ENCODE measurements around the gene DOK6.
A peak's percentile ranks its signal among the peaks of the same experiment; 100 is the strongest.

Gene DOK6

GRCh38 chr18:69388222-69388621, 12.5 kb upstream of the DOK6 start:
- H3K4me1 ChIP-seq (ENCODE audit: control insufficient read depth, insufficient read depth, low read length), result no peaks in the 10 kb centered on the region
- no peaks in the 10 kb centered on the region for H3K9me3 ChIP-seq (replicated peaks; ENCODE audit: low read length)
- H3K4me2 ChIP-seq (ENCODE audit: low read length), result no peak overlapping the region
- H3K9ac ChIP-seq (ENCODE audit: low read depth, low read length), result no peak overlapping the region
- H3K36me3 ChIP-seq (ENCODE audit: insufficient read depth, low read length), result no peaks in the 10 kb centered on the region
- H3K4me3 ChIP-seq (ENCODE audit: low read length), result no peak overlapping the region
- no peaks in the 10 kb centered on the region for H3K27me3 ChIP-seq (ENCODE audit: control insufficient read depth, insufficient read depth, low read length)

DNA sequence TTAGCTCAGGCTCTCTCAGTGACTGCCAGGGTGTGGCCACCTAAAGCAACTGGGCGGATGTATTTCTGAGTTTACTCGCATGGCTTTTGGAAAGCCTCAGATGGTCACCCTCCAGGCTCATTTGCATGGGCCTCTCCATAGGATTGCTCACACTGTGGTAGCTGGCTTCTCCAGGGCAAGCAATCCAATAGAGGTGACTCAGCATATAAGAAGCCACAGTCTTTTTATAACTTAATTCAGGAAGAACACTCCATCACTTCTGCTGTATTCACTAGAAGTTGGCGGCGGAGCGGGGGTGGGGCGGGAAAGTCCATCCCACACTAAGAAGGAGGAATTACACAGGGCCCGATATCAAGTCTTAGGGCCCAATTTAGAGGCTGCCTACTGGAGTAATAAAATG, 3.6 kb upstream of the DOK6 start:
- Histone ChIP-seq H3K4me2 (ENCODE audit: low read length) (no peak overlapping the region), H3K4me1 (ENCODE audit: control insufficient read depth, insufficient read depth, low read length) (peaks cover 8% of the 10 kb centered on the region), H3K9me3 (replicated peaks; ENCODE audit: low read length) (no peaks in the 10 kb centered on the region), H3K9ac (ENCODE audit: low read depth, low read length) (no peak overlapping the region), H3K27me3 (ENCODE audit: control insufficient read depth, insufficient read depth, low read length) (peaks cover 25% of the 10 kb centered on the region), H3K4me3 (ENCODE audit: low read length) (no peak overlapping the region), H3K36me3 (ENCODE audit: insufficient read depth, low read length) (no peaks in the 10 kb centered on the region)

- Histone ChIP-seq H3K27me3 (ENCODE audit: control insufficient read depth, insufficient read depth, low read length) (peaks cover 41% of the 10 kb centered on the region), H3K4me2 (ENCODE audit: low read length) (no peak overlapping the region), H3K4me1 (ENCODE audit: control insufficient read depth, insufficient read depth, low read length) (peaks cover 9% of the 10 kb centered on the region), H3K9ac (ENCODE audit: low read depth, low read length) (no peak overlapping the region), H3K36me3 (ENCODE audit: insufficient read depth, low read length) (no peaks in the 10 kb centered on the region), H3K4me3 (ENCODE audit: low read length) (no peak overlapping the region), H3K9me3 (replicated peaks; ENCODE audit: low read length) (no peaks in the 10 kb centered on the region)
Observed at GRCh38 chr18:69399253-69399652, 1.4 kb upstream of the DOK6 start.

DNA sequence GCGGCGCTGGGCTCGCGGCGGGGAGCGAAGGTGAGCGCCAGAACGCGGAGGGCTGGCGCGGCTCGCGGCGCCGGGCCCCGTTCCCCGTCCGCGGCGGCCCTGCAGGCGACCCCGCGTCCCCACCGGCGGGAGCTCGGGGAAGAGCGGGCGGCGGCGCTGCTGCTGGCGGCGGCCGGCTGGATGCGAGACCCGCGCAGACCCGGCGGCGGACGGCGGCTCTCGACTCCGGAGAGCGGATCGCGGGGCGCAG, 213 bp downstream of the DOK6 start:
- Histone ChIP-seq H3K9ac (ENCODE audit: low read depth, low read length) (no peak overlapping the region), H3K27me3 (ENCODE audit: control insufficient read depth, insufficient read depth, low read length) (peaks cover 41% of the 10 kb centered on the region), H3K9me3 (replicated peaks; ENCODE audit: low read length) (no peaks in the 10 kb centered on the region), H3K4me3 (ENCODE audit: low read length) (peak overlapping the region; percentile 76), H3K36me3 (ENCODE audit: insufficient read depth, low read length) (no peaks in the 10 kb centered on the region), H3K4me2 (ENCODE audit: low read length) (peak overlapping the region; percentile 96), H3K4me1 (ENCODE audit: control insufficient read depth, insufficient read depth, low read length) (peaks cover 9% of the 10 kb centered on the region)

DNA sequence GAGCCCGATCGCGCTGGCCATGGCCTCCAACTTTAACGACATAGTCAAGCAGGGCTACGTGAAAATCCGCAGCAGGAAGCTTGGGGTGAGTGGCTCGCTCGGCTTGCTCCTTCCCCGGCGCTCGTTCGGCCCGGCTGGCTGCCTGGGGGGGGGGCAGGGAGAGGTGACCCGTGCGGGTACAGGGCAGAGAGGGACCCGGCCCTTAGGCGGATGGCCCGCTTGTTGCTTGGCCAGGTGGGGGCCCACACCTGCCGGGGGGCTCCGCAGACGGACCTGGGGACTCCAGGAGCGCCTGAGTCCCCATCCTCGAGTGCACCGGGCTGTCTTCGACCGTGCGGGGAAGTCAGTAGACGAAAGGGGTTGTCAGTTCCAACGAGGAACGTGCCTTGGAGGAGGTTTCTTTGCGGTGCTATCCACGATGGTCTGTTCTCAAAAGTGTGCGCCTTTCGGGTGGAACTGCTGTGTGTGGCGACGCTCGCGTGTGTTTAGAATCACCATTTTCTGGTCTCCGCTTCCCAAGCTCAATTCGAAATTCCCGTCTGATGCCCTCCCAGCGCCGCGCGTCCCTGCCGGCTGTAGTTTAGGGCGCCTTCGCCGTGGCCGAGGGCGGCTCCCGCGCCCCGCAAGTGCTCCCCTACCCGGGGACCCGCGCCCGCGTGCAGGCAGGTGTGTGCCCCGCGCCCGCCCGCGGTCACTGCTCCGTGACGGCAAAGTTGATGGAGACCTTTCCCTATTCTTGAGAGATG, 711 bp downstream of the DOK6 start:
- H3K27me3 ChIP-seq (ENCODE audit: control insufficient read depth, insufficient read depth, low read length), result peaks cover 41% of the 10 kb centered on the region
- H3K9ac ChIP-seq (ENCODE audit: low read depth, low read length), result no peak overlapping the region
- H3K4me2 ChIP-seq (ENCODE audit: low read length), result peak overlapping the region; percentile 96
- H3K4me3 ChIP-seq (ENCODE audit: low read length), result peak overlapping the region; percentile 76
- peaks cover 9% of the 10 kb centered on the region for H3K4me1 ChIP-seq (ENCODE audit: control insufficient read depth, insufficient read depth, low read length)
- no peaks in the 10 kb centered on the region for H3K36me3 ChIP-seq (ENCODE audit: insufficient read depth, low read length)
- H3K9me3 ChIP-seq (replicated peaks; ENCODE audit: low read length), result no peaks in the 10 kb centered on the region

DNA sequence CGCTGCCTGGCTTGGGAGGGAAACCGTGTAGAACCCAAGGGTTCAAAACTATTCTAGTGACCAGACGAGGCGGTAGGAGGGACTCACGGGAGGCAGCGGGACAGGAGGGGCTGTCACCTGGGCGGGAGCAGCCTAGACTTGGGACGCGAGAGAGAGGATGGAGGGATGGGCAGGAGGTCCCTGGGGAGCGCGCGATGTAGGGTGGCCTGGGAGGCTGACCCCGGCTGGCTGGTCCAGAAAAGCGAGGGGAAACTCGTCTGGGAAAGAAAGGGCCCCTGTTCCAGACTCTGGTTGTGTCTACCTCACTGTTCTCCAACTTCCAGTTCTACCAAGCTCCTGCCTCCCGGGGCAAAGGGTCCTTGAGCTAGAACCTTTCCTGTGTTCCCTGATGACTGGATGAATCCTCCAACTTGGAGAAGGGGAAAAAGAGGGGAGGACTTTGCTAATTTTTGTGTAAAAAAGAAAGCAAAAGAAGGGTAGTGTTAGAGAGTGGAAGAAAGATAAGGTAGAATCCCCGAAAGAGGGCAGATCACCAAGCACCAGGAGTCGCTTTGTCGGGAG, 1.4 kb downstream of the DOK6 start:
- H3K4me2 ChIP-seq (ENCODE audit: low read length), result peak overlapping the region; percentile 96
- H3K9ac ChIP-seq (ENCODE audit: low read depth, low read length), result no peak overlapping the region
- peak overlapping the region; percentile 76 for H3K4me3 ChIP-seq (ENCODE audit: low read length)
- H3K36me3 ChIP-seq (ENCODE audit: insufficient read depth, low read length), result no peaks in the 10 kb centered on the region
- no peaks in the 10 kb centered on the region for H3K9me3 ChIP-seq (replicated peaks; ENCODE audit: low read length)
- H3K27me3 ChIP-seq (ENCODE audit: control insufficient read depth, insufficient read depth, low read length), result peaks cover 41% of the 10 kb centered on the region
- H3K4me1 ChIP-seq (ENCODE audit: control insufficient read depth, insufficient read depth, low read length), result peaks cover 9% of the 10 kb centered on the region

DNA sequence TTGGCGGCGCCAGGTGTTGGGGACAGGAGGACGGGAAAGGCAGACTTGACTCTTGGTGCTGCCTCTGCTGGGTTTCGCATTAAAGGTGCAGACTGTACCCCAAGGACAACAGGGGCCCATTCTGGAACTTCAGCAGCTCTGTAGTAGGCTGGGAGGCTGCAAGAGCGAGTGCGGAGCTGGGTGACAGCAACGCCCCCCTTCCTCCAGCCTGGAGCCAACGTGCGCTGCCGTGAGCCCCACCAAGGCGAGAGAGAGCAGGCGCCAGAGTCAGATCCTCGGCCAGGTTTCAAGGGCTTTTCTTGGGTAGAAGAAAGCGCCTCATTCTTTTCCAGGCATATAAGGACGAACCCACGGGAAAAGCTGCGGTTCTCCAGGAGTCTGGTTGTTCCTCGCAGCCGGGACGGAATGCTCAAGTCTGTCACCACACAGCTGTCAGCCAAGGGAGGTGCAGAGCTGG, 1.9 kb downstream of the DOK6 start:
- H3K27me3 ChIP-seq (ENCODE audit: control insufficient read depth, insufficient read depth, low read length), result peaks cover 41% of the 10 kb centered on the region
- no peaks in the 10 kb centered on the region for H3K36me3 ChIP-seq (ENCODE audit: insufficient read depth, low read length)
- no peak overlapping the region for H3K4me3 ChIP-seq (ENCODE audit: low read length)
- H3K9ac ChIP-seq (ENCODE audit: low read depth, low read length), result no peak overlapping the region
- peaks cover 9% of the 10 kb centered on the region for H3K4me1 ChIP-seq (ENCODE audit: control insufficient read depth, insufficient read depth, low read length)
- H3K4me2 ChIP-seq (ENCODE audit: low read length), result no peak overlapping the region
- no peaks in the 10 kb centered on the region for H3K9me3 ChIP-seq (replicated peaks; ENCODE audit: low read length)

DNA sequence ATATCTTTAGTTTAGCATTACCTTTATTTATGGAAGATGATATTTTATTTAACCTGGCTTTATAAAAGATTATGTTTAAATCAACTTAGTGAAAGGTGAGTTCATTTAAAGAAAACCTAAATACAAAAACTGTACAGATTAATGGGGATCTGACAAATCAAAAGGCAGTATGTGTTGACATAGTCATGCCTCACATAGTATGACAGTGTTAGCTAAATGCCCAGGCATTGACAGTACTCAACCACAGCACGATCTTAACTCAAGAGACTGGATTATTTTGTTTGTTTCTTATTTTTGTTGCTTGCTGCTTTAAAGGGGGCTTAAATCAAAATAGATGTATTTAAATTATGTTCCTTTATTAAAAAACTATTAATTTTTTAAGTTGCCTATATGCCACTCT, 7.8 kb downstream of the DOK6 start:
- Histone ChIP-seq H3K27me3 (ENCODE audit: control insufficient read depth, insufficient read depth, low read length) (peaks cover 1% of the 10 kb centered on the region), H3K9me3 (replicated peaks; ENCODE audit: low read length) (no peaks in the 10 kb centered on the region), H3K4me1 (ENCODE audit: control insufficient read depth, insufficient read depth, low read length) (no peaks in the 10 kb centered on the region), H3K36me3 (ENCODE audit: insufficient read depth, low read length) (no peaks in the 10 kb centered on the region), H3K9ac (ENCODE audit: low read depth, low read length) (no peak overlapping the region), H3K4me3 (ENCODE audit: low read length) (no peak overlapping the region), H3K4me2 (ENCODE audit: low read length) (no peak overlapping the region)

DNA sequence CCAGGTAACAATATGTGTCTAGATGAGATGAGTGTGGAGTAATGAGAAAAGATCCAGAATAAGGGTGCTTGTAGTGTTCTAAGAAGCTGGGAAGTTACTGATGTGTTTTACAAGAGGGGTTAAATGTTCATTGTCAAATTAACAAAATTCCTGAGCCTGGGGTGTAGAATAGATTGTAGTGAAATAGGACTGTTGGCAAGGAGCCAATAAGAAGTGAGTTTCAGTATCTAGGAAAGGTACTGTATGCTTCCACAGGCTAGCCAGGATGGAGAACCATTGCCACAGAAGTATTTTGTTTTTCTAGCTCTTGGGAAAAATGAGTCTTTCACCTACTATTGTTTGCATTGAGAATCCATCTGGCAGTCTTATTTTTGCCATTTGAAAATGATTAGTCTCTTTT, 10.5 kb downstream of the DOK6 start:
- no peaks in the 10 kb centered on the region for H3K27me3 ChIP-seq (ENCODE audit: control insufficient read depth, insufficient read depth, low read length)
- no peak overlapping the region for H3K9ac ChIP-seq (ENCODE audit: low read depth, low read length)
- H3K4me3 ChIP-seq (ENCODE audit: low read length), result no peak overlapping the region
- H3K36me3 ChIP-seq (ENCODE audit: insufficient read depth, low read length), result no peaks in the 10 kb centered on the region
- H3K4me2 ChIP-seq (ENCODE audit: low read length), result no peak overlapping the region
- H3K9me3 ChIP-seq (replicated peaks; ENCODE audit: low read length), result no peaks in the 10 kb centered on the region
- no peaks in the 10 kb centered on the region for H3K4me1 ChIP-seq (ENCODE audit: control insufficient read depth, insufficient read depth, low read length)

DNA sequence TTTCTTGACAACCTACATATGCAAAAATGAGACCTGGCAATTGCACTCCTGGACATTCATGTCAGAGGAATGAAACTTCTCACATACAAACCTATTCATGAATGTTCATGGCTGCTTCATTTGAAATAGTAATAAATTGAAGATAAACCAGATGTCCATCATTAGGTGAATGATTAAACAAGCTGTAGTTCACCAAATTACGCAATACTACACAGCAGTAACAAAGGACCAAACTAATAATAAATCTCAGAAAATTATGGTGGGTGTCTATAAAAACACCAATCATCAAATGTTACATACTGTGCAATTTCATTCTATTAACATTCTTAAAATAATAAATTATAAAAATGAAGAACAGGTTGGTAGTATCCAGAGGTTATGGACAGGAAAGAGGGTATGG, 13.5 kb downstream of the DOK6 start:
- H3K27me3 ChIP-seq (ENCODE audit: control insufficient read depth, insufficient read depth, low read length), result no peaks in the 10 kb centered on the region

DNA sequence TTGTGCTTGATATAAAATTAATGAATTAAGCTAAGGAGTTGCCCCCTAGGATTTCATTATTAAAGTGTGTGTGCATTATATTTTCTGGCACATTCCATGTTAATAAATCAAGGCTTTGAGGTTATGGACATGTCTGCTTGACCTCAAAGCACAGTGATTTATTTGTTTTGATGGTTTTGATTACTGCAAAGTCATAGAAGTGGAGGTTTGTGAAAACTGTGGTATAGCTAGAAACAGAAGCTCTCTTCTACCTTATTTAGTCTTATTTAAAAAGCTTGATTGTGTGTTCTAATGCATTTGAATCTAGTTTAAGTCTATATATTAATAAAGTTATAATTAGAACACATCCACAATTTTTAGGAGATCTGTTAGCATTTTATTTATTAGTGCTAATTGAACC, 32.2 kb downstream of the DOK6 start:
- Histone ChIP-seq H3K4me3 (ENCODE audit: low read length) (no peak overlapping the region), H3K9ac (ENCODE audit: low read depth, low read length) (no peak overlapping the region), H3K4me1 (ENCODE audit: control insufficient read depth, insufficient read depth, low read length) (no peaks in the 10 kb centered on the region), H3K36me3 (ENCODE audit: insufficient read depth, low read length) (no peaks in the 10 kb centered on the region), H3K4me2 (ENCODE audit: low read length) (no peak overlapping the region), H3K27me3 (ENCODE audit: control insufficient read depth, insufficient read depth, low read length) (no peaks in the 10 kb centered on the region), H3K9me3 (replicated peaks; ENCODE audit: low read length) (no peaks in the 10 kb centered on the region)

More for the DNA sequence above, 13.5 kb downstream of the DOK6 start:
- H3K4me2 ChIP-seq (ENCODE audit: low read length), result no peak overlapping the region
- no peaks in the 10 kb centered on the region for H3K36me3 ChIP-seq (ENCODE audit: insufficient read depth, low read length)
- H3K4me1 ChIP-seq (ENCODE audit: control insufficient read depth, insufficient read depth, low read length), result no peaks in the 10 kb centered on the region
- H3K9me3 ChIP-seq (replicated peaks; ENCODE audit: low read length), result no peaks in the 10 kb centered on the region
- no peak overlapping the region for H3K9ac ChIP-seq (ENCODE audit: low read depth, low read length)
- H3K4me3 ChIP-seq (ENCODE audit: low read length), result no peak overlapping the region

DNA sequence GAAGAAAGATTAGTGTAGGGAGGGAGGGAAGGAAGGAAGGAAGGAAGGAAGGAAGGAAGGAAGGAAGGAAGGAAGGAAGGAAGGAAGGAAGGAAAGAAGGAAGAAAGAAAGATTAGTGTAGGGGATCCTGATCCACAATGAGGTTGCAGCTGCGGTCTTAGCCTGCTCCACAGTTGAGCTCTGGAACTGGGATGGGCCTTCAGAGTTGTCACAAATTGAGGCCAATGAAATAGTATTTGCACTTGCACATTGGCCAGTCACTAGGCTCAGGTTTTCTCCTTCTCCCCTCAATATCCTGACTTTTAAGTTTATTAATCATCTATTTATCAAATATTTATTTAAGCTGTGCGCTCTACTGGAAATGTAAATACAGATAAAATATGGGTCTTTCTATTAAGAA, 34.3 kb downstream of the DOK6 start:
- Histone ChIP-seq H3K36me3 (ENCODE audit: insufficient read depth, low read length) (no peaks in the 10 kb centered on the region), H3K4me2 (ENCODE audit: low read length) (no peak overlapping the region), H3K4me3 (ENCODE audit: low read length) (no peak overlapping the region), H3K9ac (ENCODE audit: low read depth, low read length) (no peak overlapping the region), H3K9me3 (replicated peaks; ENCODE audit: low read length) (no peaks in the 10 kb centered on the region), H3K4me1 (ENCODE audit: control insufficient read depth, insufficient read depth, low read length) (no peaks in the 10 kb centered on the region), H3K27me3 (ENCODE audit: control insufficient read depth, insufficient read depth, low read length) (no peaks in the 10 kb centered on the region)
